Loucy (cell line): ENCODE measurements around the gene CHTOP.
"Not testable (repeated sequence)": the region's sequence is repeated elsewhere in the genome, so short reads cannot be mapped to it uniquely, and the experiment has no call there.

Experiments
- H2AFZ ChIP-seq: fragments of 200-600 bp; sonication (generic); 2 replicates; pipeline ENCODE4 v1.6.0; 2016; ENCODE audit warnings: antibody characterized with exemption, mild to moderate bottlenecking, low read length, moderate library complexity
- H3F3A ChIP-seq: fragments of 200-600 bp; 2 replicates; pipeline ENCODE4 v1.6.0; 2016; ENCODE audit warnings: antibody characterized with exemption, low read depth, mild to moderate bottlenecking
- H3K27me3 ChIP-seq: fragments of 200-600 bp; sonication (generic); 2 replicates; pipeline ENCODE4 v1.6.1; 2014; ENCODE audit warnings: low read length, mild to moderate bottlenecking; ENCODE audit not compliant: insufficient read depth, poor library complexity, severe bottlenecking
- H3K36me3 ChIP-seq: fragments of 200-600 bp; sonication (generic); 2 replicates; pipeline ENCODE4 v1.6.1; 2016; ENCODE audit warnings: low read length; ENCODE audit not compliant: insufficient read depth
- H3K4me1 ChIP-seq: fragments of 200-600 bp; sonication (generic); 2 replicates; pipeline ENCODE4 v1.5.1; 2014; ENCODE audit warnings: low read length, mild to moderate bottlenecking; ENCODE audit not compliant: insufficient read depth, poor library complexity, severe bottlenecking
- H3K4me2 ChIP-seq: fragments of 200-600 bp; sonication (generic); 2 replicates; pipeline ENCODE4 v1.6.0; 2014; ENCODE audit warnings: antibody characterized with exemption, low read length, low read depth, mild to moderate bottlenecking; ENCODE audit not compliant: poor library complexity, severe bottlenecking
- H3K4me3 ChIP-seq: fragments of 200-600 bp; sonication (generic); 2 replicates; pipeline ENCODE4 v1.5.1; 2014; ENCODE audit warnings: low read length, mild to moderate bottlenecking, mixed read lengths; ENCODE audit not compliant: poor library complexity, severe bottlenecking
- H3K79me2 ChIP-seq: fragments of 200-600 bp; sonication (generic); 2 replicates; pipeline ENCODE4 v1.6.1; 2014; ENCODE audit warnings: low read length; ENCODE audit not compliant: insufficient read depth
- H3K9ac ChIP-seq: fragments of 200-600 bp; sonication (generic); 2 replicates; pipeline ENCODE4 v1.6.0; 2014; ENCODE audit warnings: mild to moderate bottlenecking, low read depth, low read length, moderate library complexity; ENCODE audit not compliant: poor library complexity, severe bottlenecking
- H3K9me2 ChIP-seq: fragments of 200-600 bp; sonication (generic); replicated peaks from 2 replicates; pipeline ENCODE4 v1.6.1; 2016; ENCODE audit warnings: low read depth, low read length, mixed read lengths
- H3K9me3 ChIP-seq: fragments of 200-600 bp; sonication (generic); 2 replicates; pipeline ENCODE4 v1.6.1; 2014; ENCODE audit warnings: mild to moderate bottlenecking, antibody characterized with exemption, low read length, low read depth; ENCODE audit not compliant: insufficient read depth
- H4K20me1 ChIP-seq: fragments of 200-600 bp; sonication (generic); 2 replicates; pipeline ENCODE4 v1.6.0; 2014; ENCODE audit warnings: antibody characterized with exemption, low read length, mild to moderate bottlenecking; ENCODE audit not compliant: insufficient read depth, poor library complexity, severe bottlenecking
- CTCF ChIP-seq: fragments of 200-600 bp; sonication (generic); conservative IDR thresholded peaks from 2 replicates; pipeline ENCODE4 v1.5.1; 2014; ENCODE audit warnings: mild to moderate bottlenecking, antibody characterized with exemption, low read length
- EZH2phosphoT487 ChIP-seq: fragments of 200-600 bp; IDR thresholded peaks from 2 replicates; pipeline ENCODE4 v1.6.1; 2018; ENCODE audit warnings: antibody characterized with exemption, mild to moderate bottlenecking, moderate library complexity, borderline replicate concordance

CHTOP gene

GRCh38 chr1:153639280-153639679, 5.4 kb downstream of the CHTOP start:
- H3F3A ChIP-seq = no peaks in the 10 kb centered on the region
- H3K9me2 ChIP-seq = no peaks in the 10 kb centered on the region
- H3K79me2 ChIP-seq = peaks cover 100% of the 10 kb centered on the region
- H4K20me1 ChIP-seq = peaks cover 68% of the 10 kb centered on the region
- H2AFZ ChIP-seq = no peak overlapping the region
- no peak overlapping the region for H3K4me3 ChIP-seq
- no peaks in the 10 kb centered on the region for H3K27me3 ChIP-seq
- H3K4me2 ChIP-seq = no peak overlapping the region
- H3K9ac ChIP-seq = no peak overlapping the region
- H3K36me3 ChIP-seq = peaks cover 80% of the 10 kb centered on the region
- H3K4me1 ChIP-seq = peaks cover 50% of the 10 kb centered on the region
- TF ChIP-seq CTCF (no peak), EZH2phosphoT487 (no peak)
- H3K9me3 ChIP-seq = no peaks in the 10 kb centered on the region

DNA sequence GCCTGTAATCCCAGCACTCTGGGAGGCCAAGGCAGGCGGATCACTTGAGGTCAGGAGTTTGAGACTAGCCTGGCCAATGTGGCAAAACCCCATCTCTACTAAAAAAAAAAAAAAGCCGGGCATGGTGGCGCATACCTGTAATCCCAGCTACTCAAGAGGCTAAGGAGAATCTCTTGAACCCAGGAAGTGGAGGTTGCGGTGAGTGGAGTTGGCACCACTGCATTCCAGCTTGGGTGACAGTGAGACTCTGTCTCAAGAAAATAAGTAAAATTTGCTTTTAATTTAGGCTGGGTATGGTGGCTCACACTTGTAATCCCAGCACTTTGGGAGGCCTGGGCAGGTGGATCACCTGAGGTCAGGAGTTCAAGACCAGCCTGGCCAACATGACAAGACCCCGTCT, 6.3 kb downstream of the CHTOP start:
- peaks cover 50% of the 10 kb centered on the region for H3K4me1 ChIP-seq
- not testable (repeated sequence) for H3F3A ChIP-seq, H3K9me3 ChIP-seq, H3K9me2 ChIP-seq, H3K9ac ChIP-seq, H3K27me3 ChIP-seq, H2AFZ ChIP-seq, H3K4me3 ChIP-seq
- peaks cover 91% of the 10 kb centered on the region for H3K79me2 ChIP-seq
- H4K20me1 ChIP-seq = peaks cover 60% of the 10 kb centered on the region
- H3K4me2 ChIP-seq = peak overlapping the region; percentile 29
- H3K36me3 ChIP-seq = peaks cover 89% of the 10 kb centered on the region

DNA sequence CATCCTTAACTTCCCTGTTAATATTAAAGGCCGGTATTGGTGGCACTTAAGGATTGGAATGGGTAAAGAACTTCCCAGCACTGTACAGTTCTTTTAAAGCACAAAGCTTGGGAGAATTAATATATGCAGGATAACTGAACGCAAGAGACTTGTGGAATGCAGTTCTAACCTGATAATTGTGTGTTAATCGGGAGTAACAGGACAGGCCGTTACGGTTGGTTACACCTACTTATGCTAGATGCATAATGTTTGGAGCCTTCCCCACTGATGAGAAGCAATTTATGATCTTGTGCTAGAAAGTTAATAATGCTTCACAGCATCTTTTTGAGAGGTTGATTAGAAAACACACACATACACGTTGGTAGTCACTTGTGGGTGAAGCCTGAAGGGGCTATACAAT, 7.0 kb downstream of the CHTOP start:
- H2AFZ ChIP-seq = no peak overlapping the region
- peaks cover 85% of the 10 kb centered on the region for H3K79me2 ChIP-seq
- H3K4me2 ChIP-seq = peak overlapping the region; percentile 29
- peaks cover 55% of the 10 kb centered on the region for H4K20me1 ChIP-seq
- no peaks in the 10 kb centered on the region for H3K27me3 ChIP-seq
- H3F3A ChIP-seq = no peaks in the 10 kb centered on the region
- H3K4me3 ChIP-seq = peak overlapping the region; percentile 3
- no peak for TF ChIP-seq CTCF
- no peak for TF ChIP-seq EZH2phosphoT487
- H3K9me2 ChIP-seq = no peaks in the 10 kb centered on the region
- H3K4me1 ChIP-seq = peaks cover 45% of the 10 kb centered on the region
- peaks cover 96% of the 10 kb centered on the region for H3K36me3 ChIP-seq
- H3K9ac ChIP-seq = no peak overlapping the region
- H3K9me3 ChIP-seq = no peaks in the 10 kb centered on the region

DNA sequence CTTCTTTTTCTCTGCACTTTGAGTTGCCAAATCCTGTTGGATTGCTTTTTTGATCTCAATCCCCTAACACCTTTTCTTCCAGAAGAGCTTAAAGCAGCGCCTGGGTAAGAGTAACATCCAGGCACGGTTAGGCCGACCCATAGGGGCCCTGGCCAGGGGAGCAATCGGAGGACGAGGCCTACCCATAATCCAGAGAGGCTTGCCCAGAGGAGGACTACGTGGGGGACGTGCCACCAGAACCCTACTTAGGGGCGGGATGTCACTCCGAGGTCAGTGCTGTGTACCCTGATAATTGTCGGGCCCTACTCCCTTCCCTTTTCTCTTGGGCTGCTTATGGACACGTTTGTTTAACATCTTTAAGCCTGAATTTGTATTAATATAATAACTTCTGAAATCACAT, 8.3 kb downstream of the CHTOP start:
- Histone ChIP-seq H3K4me2 (peak overlapping the region; percentile 29), H3K9me2 (no peaks in the 10 kb centered on the region), H4K20me1 (peaks cover 46% of the 10 kb centered on the region), H3K79me2 (peaks cover 72% of the 10 kb centered on the region), H3K9ac (no peak overlapping the region), H2AFZ (no peak overlapping the region), H3K27me3 (no peaks in the 10 kb centered on the region), H3K36me3 (peaks cover 94% of the 10 kb centered on the region), H3K4me3 (no peak overlapping the region), H3K4me1 (peaks cover 32% of the 10 kb centered on the region), H3K9me3 (no peaks in the 10 kb centered on the region), H3F3A (no peaks in the 10 kb centered on the region)
- TF ChIP-seq CTCF (no peak), EZH2phosphoT487 (no peak)
